HFF-Myc (cell line): Measurements from ENCODE around the gene SLC1A4.

ENCODE experiments used
- DNase-seq: peaks from one replicate; pipeline ENCODE4 v3.0.0-alpha.2; 2011; ENCODE audit warnings: low read depth; ENCODE audit errors: extremely low read depth
- H3K4me3 ChIP-seq: replicated peaks from 2 replicates; pipeline ENCODE4 v1.5.1; 2011; ENCODE audit warnings: low read depth, mild to moderate bottlenecking, control low read depth, low read length
- TF ChIP-seq, protein P1 (sequence below): IDR thresholded peaks from 2 replicates; pipeline ENCODE4 v1.5.1; 2012; ENCODE audit warnings: mild to moderate bottlenecking, low read depth, low read length, control low read depth; ENCODE audit errors: missing control alignments

SLC1A4 gene

DNA sequence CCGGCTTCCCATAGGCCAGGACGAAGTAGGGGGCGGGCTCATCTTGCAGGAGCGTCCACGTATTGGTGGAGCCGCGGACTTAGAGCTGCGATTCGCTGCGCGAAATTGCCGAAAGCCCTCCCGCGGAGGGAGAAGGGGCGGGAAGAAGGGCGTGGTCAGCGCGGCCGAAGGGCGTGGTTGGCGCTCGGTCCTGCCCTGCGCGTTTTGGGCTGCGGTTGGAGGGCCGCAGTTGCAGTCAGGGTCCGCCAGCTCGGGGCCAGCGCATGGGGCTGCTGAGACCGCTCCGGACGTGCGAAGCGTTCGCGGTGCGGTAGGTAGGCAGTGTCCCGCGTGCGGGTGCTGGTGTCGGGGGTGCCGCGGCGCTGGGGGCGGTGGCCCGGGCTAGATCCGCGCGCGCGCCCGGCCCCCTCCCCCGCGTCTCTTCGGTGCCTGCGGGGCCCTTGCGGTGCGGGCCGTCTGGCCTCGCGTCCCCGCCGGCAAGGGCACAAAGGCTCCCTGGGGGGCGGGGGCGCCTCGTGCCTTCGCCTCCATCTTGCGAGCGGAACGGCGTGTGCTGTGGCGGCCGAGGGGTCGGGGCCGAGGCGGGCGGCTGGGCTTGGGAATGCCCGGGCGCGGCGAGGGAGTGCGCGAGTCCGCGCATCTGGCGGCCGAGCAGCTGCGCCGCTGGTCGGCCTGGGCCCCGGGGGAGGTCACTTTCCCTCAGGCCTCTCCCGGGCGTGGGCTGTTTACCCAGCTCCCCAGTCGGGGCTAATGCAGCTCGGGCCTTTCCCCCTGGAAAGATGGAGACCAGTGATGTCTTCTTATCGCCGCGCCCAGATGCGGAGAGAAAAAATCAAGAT, 67.2 kb downstream of the SLC1A4 start, which contains the start of gene CEP68:
CEP68 (plus strand) TSS at position 202 of the 839 bp plus-strand sequence. CDS start 13,029 bp downstream, outside the sequence.
- TF ChIP-seq, protein P1, sequence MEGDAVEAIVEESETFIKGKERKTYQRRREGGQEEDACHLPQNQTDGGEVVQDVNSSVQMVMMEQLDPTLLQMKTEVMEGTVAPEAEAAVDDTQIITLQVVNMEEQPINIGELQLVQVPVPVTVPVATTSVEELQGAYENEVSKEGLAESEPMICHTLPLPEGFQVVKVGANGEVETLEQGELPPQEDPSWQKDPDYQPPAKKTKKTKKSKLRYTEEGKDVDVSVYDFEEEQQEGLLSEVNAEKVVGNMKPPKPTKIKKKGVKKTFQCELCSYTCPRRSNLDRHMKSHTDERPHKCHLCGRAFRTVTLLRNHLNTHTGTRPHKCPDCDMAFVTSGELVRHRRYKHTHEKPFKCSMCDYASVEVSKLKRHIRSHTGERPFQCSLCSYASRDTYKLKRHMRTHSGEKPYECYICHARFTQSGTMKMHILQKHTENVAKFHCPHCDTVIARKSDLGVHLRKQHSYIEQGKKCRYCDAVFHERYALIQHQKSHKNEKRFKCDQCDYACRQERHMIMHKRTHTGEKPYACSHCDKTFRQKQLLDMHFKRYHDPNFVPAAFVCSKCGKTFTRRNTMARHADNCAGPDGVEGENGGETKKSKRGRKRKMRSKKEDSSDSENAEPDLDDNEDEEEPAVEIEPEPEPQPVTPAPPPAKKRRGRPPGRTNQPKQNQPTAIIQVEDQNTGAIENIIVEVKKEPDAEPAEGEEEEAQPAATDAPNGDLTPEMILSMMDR: no peak
- DNase-seq: peak; percentile 88
- peak within 1 kb of the TSS; percentile 67 for H3K4me3 ChIP-seq

DNA sequence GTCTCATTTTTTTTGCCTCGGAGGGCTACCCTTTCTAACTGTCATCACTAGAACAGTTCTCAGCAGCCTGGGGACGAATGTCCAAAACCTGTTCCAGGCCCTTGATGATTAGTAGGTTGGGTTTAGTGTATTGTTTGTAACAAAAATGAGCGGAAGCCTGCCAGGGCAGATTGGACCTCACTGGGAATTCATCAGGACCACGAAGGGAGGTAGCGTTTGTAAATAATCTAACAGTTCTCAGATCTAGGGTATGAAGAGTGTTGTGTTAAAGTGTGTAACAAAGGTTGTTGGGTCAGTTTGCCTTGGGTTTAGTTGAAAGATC, 67.8 kb downstream of the SLC1A4 start:
- TF ChIP-seq, protein P1: no peak
- H3K4me3 ChIP-seq: peak overlapping the region; percentile 67
- no peak for DNase-seq

DNA sequence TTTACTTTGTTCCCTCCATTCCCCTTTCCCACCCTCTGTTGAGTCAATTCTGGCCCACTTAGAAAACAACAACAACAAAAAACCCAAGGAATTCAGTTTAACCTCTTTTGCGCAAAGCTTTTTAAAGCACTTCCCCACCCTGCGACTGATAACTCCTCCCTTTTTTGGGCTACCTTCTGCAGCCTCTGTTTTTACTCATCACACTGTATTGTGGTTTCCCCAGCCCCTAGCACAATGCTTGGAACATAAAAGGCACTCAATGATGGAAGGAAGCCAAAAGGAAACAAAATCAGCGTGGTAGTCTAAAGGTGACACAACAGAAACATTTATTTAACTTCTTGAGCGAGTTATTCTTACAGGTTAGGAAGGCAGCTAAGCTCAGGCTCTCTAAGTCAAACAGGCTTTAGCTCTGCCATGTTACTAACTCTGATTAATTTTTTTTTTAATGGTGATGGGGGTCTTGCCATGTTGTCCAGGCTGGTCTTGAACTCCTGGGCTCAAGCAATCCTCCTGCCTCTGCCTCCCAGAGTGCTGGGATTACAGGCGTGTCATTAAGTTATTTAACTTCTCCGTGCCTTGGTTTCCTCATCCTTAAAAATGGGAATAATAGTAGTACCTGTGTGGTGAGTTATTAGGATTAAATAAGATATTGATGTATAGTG, 68.3 kb downstream of the SLC1A4 start:
- peak overlapping the region; percentile 67 for H3K4me3 ChIP-seq
- DNase-seq: peak; percentile 48
- TF ChIP-seq, protein P1: no peak

DNA sequence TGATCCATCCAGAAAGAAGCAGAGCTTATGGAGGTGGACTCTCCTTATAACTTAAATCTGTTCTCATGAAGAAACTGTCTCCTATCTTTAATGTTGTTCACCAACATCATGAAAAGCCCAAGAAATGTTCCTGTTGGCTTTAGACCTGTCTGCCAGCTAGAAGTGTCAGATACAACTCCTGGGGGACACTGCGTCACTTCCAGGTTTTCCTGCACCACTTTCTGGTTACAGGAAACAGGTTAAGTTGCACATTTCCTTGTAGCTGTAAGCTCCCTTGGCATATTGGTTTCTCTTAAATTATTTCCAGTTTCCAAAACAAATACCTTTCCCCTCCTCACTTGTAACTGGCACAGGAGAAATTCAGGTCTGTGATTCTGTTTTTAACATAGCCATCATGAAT, 69.9 kb downstream of the SLC1A4 start:
- TF ChIP-seq, protein P1: no peak
- no peak for DNase-seq
- no peak overlapping the region for H3K4me3 ChIP-seq

DNA sequence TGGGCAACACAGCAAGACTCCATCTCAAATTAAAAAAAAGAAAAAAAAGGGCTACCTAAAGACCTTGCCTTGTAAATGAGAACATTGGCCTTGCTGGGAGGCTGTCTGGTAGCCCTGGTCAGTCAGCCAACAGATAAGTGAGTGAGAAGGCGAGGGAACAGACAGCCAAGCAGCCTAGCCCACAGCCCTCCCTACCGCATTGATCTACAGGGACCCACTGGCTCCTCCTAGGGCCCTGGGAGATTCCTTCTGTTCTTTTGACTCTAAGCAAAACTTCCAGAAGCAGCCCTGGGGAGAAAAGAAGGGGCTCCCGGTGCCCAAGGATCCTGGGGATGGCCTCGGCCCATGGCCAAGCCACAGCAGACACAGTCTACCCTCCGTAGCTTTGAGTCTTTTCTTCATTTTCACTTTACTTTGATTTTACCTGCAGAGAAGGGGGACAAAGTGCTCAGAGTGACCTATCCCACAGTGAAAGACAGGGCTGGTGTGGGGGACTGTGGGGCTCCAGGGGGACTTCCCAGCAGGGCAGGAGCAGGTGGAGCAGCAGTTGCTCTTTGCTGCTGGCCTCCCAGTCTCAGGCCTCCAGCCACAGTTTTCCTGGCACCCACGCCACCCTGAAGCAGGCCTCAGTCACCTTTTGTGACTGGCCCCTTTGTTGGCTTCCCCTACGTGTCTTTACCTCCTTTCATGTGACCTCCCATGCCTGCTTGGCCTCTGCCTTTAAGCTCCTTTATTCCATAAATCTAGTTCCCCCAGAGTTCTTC, 72.1 kb downstream of the SLC1A4 start:
- DNase-seq: no peak
- TF ChIP-seq, protein P1: no peak
- H3K4me3 ChIP-seq: no peak overlapping the region

DNA sequence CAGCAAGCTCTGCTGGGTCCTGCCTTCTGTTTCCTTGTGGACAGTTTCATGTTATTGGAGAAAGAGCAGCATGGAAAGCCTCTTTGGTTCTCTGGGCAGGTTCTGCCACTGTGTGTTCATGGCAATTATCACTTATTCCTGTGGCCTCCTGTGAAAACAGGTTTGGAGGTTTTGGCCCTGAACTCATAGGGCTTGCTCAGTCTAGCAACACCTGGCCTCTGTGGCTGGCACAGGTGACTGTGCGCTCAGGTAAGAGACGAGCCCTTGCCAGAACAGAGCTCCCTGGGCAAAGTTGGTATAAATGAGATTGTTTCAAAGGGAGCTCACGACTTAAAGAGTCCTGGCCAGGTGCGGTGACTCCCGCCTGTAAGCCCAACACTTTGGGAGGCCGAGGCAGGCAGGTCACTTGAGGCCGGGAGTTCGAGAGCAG, 72.7 kb downstream of the SLC1A4 start:
- DNase-seq: no peak
- TF ChIP-seq, protein P1: no peak
- no peak overlapping the region for H3K4me3 ChIP-seq
